B cell (primary cell): ENCODE results near the gene TMEM114. TPM values are rescaled to one million over a fixed set of nuclear protein-coding genes. Genes with fewer than 3 reads are reported as not detected.

Source experiments
- ATAC-seq: fragments of 200-7000 bp; cut with Tn5 transposase; one replicate; pipeline ENCODE4 v1.10.0; 2021; ENCODE audit warnings: low read depth, mild to moderate bottlenecking, moderate number of reproducible peaks, moderate library complexity
- CTCF ChIA-PET: fragments of 350-600 bp; sonication (Branson Sonifier 250); formaldehyde crosslinking; loops from one replicate; lab custom pipeline; 2021; ENCODE audit warnings: antibody characterized with exemption, inconsistent platforms; lab: Charles Lee
- POLR2A ChIA-PET: fragments of 350-600 bp; sonication (Branson Sonifier 250); formaldehyde crosslinking; loops from one replicate; lab custom pipeline; 2021; ENCODE audit warnings: antibody characterized with exemption; lab: Charles Lee
- DNase-seq: peaks from one replicate; pipeline ENCODE4 v3.0.0; 2013
- H2AFZ ChIP-seq: 2 replicates; pipeline ENCODE4 v1.6.1; 2012; ENCODE audit warnings: mild to moderate bottlenecking, low read depth, low read length; ENCODE audit not compliant: insufficient read depth, poor library complexity, severe bottlenecking
- H3K27ac ChIP-seq, 2 donors: 1 replicate in 1 of 2; 2 replicates in 1 of 2; pipeline ENCODE4 v1.5.1; 2012 to 2013; ENCODE audit warnings: low read length in 2 of 2, mild to moderate bottlenecking in 2 of 2, moderate library complexity in 1 of 2
- H3K27me3 ChIP-seq, 4 experiments: fragments of 200-600 bp in 1 of 4; sonication (generic) in 1 of 4; replicated peaks in 1 of 4; 1 replicate in 2 of 4; 2 replicates in 2 of 4; pipeline versions ENCODE4 v1.6.1 to v1.7.0; 2013 to 2016; ENCODE audit warnings: low read length in 3 of 4, mild to moderate bottlenecking in 2 of 4, mixed read lengths in 1 of 4, moderate library complexity in 1 of 4; ENCODE audit not compliant: insufficient read depth in 4 of 4, control insufficient read depth in 3 of 4; ENCODE audit errors: control extremely low read depth in 1 of 4
- H3K36me3 ChIP-seq, 2 experiments: replicated peaks in 1 of 2; 1 replicate in 1 of 2; 2 replicates in 1 of 2; pipeline versions ENCODE4 v1.6.1 to v1.7.1; 2013; ENCODE audit warnings: low read length in 1 of 2; ENCODE audit not compliant: insufficient read depth in 2 of 2, control insufficient read depth in 1 of 2; ENCODE audit errors: control extremely low read depth in 1 of 2, extremely low read depth in 1 of 2
- H3K4me1 ChIP-seq, 2 donors: fragments of 200-600 bp in 1 of 2; sonication (generic) in 1 of 2; 1 replicate in 1 of 2; 2 replicates in 1 of 2; pipeline versions ENCODE4 v1.5.1 to v1.6.1; 2013 to 2017; ENCODE audit warnings: low read length in 2 of 2; ENCODE audit not compliant: control insufficient read depth in 2 of 2, insufficient read depth in 2 of 2
- H3K4me2 ChIP-seq: replicated peaks from 2 replicates; pipeline ENCODE3; 2012; ENCODE audit warnings: mild to moderate bottlenecking, low read depth, low read length; ENCODE audit not compliant: poor library complexity, severe bottlenecking
- H3K4me3 ChIP-seq, 5 experiments: fragments of 200-600 bp in 1 of 5; sonication (generic) in 1 of 5; 1 replicate in 3 of 5; 2 replicates in 2 of 5; pipeline versions ENCODE4 v1.5.1 to v1.7.0; 2011 to 2016; ENCODE audit warnings: low read length in 4 of 5, mild to moderate bottlenecking in 4 of 5, low read depth in 2 of 5, control low read depth in 1 of 5, moderate library complexity in 1 of 5; ENCODE audit not compliant: insufficient read depth in 1 of 5; ENCODE audit errors: control extremely low read depth in 1 of 5, extremely low read depth in 1 of 5
- H3K79me2 ChIP-seq: fragments of 200-600 bp; sonication (generic); one replicate; pipeline ENCODE4 v1.6.0; 2016; ENCODE audit warnings: low read length; ENCODE audit not compliant: control insufficient read depth, insufficient read depth
- H3K9ac ChIP-seq: fragments of 200-600 bp; sonication (generic); 2 replicates; pipeline ENCODE4 v1.6.1; 2017; ENCODE audit warnings: mild to moderate bottlenecking, low read length, moderate library complexity
- H3K9me3 ChIP-seq, 3 donors: one replicate each; pipeline versions ENCODE4 v1.6.1 to v1.7.1; 2013; ENCODE audit warnings: low read length in 2 of 3; ENCODE audit not compliant: control insufficient read depth in 2 of 3, insufficient read depth in 1 of 3; ENCODE audit errors: control extremely low read depth in 1 of 3
- H4K20me1 ChIP-seq: 2 replicates; pipeline ENCODE4 v1.6.0; 2012; ENCODE audit warnings: mild to moderate bottlenecking, low read length; ENCODE audit not compliant: insufficient read depth, control insufficient read depth, poor library complexity, severe bottlenecking
- H3K27ac Mint-ChIP-seq: one replicate; pipeline ENCODE4 v1.8.0; 2021; ENCODE audit warnings: mixed read lengths
- H3K27me3 Mint-ChIP-seq: one replicate; pipeline ENCODE4 v1.8.0; 2021; ENCODE audit warnings: mixed read lengths
- H3K4me1 Mint-ChIP-seq: one replicate; pipeline ENCODE4 v1.8.0; 2021; ENCODE audit warnings: mixed read lengths
- H3K4me3 Mint-ChIP-seq: one replicate; pipeline ENCODE4 v1.8.0; 2021; ENCODE audit warnings: mixed read lengths
- H3K9me3 Mint-ChIP-seq: one replicate; pipeline ENCODE4 v1.8.0; 2022; ENCODE audit warnings: mixed read lengths; ENCODE audit not compliant: insufficient read depth
- CTCF ChIP-seq: fragments of 200-600 bp; IDR thresholded peaks from one replicate; pipeline ENCODE4 v1.8.0; 2022; ENCODE audit warnings: antibody characterized with exemption, mild to moderate bottlenecking
- EZH2 ChIP-seq: IDR thresholded peaks from 2 replicates; pipeline ENCODE4 v1.6.1; 2012; ENCODE audit warnings: borderline replicate concordance, low read depth, mild to moderate bottlenecking, moderate library complexity, low read length; ENCODE audit not compliant: insufficient read depth, poor library complexity, severe bottlenecking
- WGBS: methylation state at CpG from one replicate; pipeline ENCODE4 v1.1.5; 2013; ENCODE audit warnings: missing lambda C conversion rate; ENCODE audit not compliant: insufficient coverage; 5-methylcytosine and 5-hydroxymethylcytosine counted together
- intact Hi-C: fragments of 100-400 bp; cut with micrococcal nuclease; formaldehyde crosslinking; loops from one replicate; pipeline ENCODE4 v1.10.0; 2022
- polyA plus RNA-seq: library from polyadenylated mRNA; depleted of rRNA; stranded (reverse); fragments of >200 nt; gene quantifications from 2 replicates; pipeline ENCODE4 v1.2.3, GENCODE V29; 2012
- total RNA-seq, 2 donors: library from RNA; stranded (reverse); fragments of 120-200 nt in 1 of 2; gene quantifications; 1 replicate in 1 of 2; 2 replicates in 1 of 2; pipeline versions ENCODE4 v1.2.3 to v1.2.4, GENCODE V29; 2013 to 2022

The TMEM114 gene
- total and polyA plus RNA-seq, 2 donors (not counting 1 experiment from before 2014, with no cell fraction given): not detected

- CTCF ChIA-PET: no interaction called here
- Histone ChIP-seq H3K4me1 (no peaks in the 10 kb centered on the region), H3K27ac (no peak overlapping the region), H3K27me3 (no peaks in the 10 kb centered on the region), H3K4me3 (no peak overlapping the region), H3K9ac (no peak overlapping the region), H3K36me3 (peaks cover 0 to 88% of the 10 kb centered on the region in 2 experiments), H3K79me2 (peaks cover 16% of the 10 kb centered on the region), H4K20me1 (peaks cover 7% of the 10 kb centered on the region), H3K4me2 (no peak overlapping the region), H2AFZ (no peak overlapping the region), H3K9me3 (no peaks in the 10 kb centered on the region)
- peaks cover 4% of the 10 kb centered on the region for H3K4me1 Mint-ChIP-seq
- intact Hi-C loops: no loop called here
- no peak for TF ChIP-seq EZH2
- no peak for TF ChIP-seq CTCF
- no peaks in the 10 kb centered on the region for H3K9me3 Mint-ChIP-seq
- POLR2A ChIA-PET: no interaction called here
- ATAC-seq: no peak
- DNase-seq: no peak
- WGBS: 77% methylated on average over 14 of the region's 15 CpGs
- no peak overlapping the region for H3K4me3 Mint-ChIP-seq
- no peaks in the 10 kb centered on the region for H3K27me3 Mint-ChIP-seq
- no peak overlapping the region for H3K27ac Mint-ChIP-seq
These were observed 41.6 kb upstream of the TMEM114 start for GRCh38 chr16:8631818-8632465.

- no peaks in the 10 kb centered on the region for H3K4me1 ChIP-seq
- TF ChIP-seq EZH2 (no peak), CTCF (no peak)
- ChIA-PET CTCF (no interaction called here), POLR2A (no interaction called here)
- no peaks in the 10 kb centered on the region for H3K9me3 ChIP-seq
- no peaks in the 10 kb centered on the region for H3K27me3 ChIP-seq
- H2AFZ ChIP-seq: no peak overlapping the region
- 99% methylated on average over 8 of the region's 9 CpGs for WGBS
- intact Hi-C loops: no loop called here
- no peak overlapping the region for H3K9ac ChIP-seq
- peaks cover 20% of the 10 kb centered on the region for H3K79me2 ChIP-seq
- no peak overlapping the region for H3K27ac ChIP-seq
- Mint-ChIP-seq H3K9me3 (no peaks in the 10 kb centered on the region), H3K27ac (no peak overlapping the region), H3K4me3 (no peak overlapping the region), H3K27me3 (no peaks in the 10 kb centered on the region), H3K4me1 (peaks cover 4% of the 10 kb centered on the region)
- H3K36me3 ChIP-seq: peaks cover 0 to 84% of the 10 kb centered on the region in 2 experiments
- H4K20me1 ChIP-seq: peaks cover 9% of the 10 kb centered on the region
- H3K4me2 ChIP-seq: no peak overlapping the region
- H3K4me3 ChIP-seq: no peak overlapping the region
- ATAC-seq: no peak
- DNase-seq: no peak
These were observed 41.1 kb upstream of the TMEM114 start for GRCh38 chr16:8631373-8631772.
